Thoracic aorta (tissue), 2 donors: ENCODE results near the gene MMP8. TPM values are rescaled to one million over a fixed set of nuclear protein-coding genes. Genes with fewer than 3 reads are reported as not detected.

Experiments used
- ATAC-seq: fragments of 150-250 bp; one replicate; pipeline ENCODE4 v1.8.0; 2017; ENCODE audit warnings: low read depth; ENCODE audit not compliant: insufficient number of reproducible peaks, low FRiP score
- DNase-seq: peaks from one replicate; pipeline ENCODE4 v3.0.0-alpha.2; 2020; ENCODE audit warnings: low spot score
- H3K27ac ChIP-seq, 2 donors: fragments of 200-600 bp; sonication (generic); 1 replicate in 1 of 2; 2 replicates in 1 of 2; pipeline ENCODE4 v1.5.1; 2016; ENCODE audit warnings: mild to moderate bottlenecking in 2 of 2, moderate library complexity in 2 of 2
- H3K27me3 ChIP-seq: fragments of 200-600 bp; sonication (generic); replicated peaks from 2 replicates; pipeline ENCODE4 v1.6.0; 2016; ENCODE audit warnings: mild to moderate bottlenecking; ENCODE audit not compliant: insufficient read depth
- H3K36me3 ChIP-seq: fragments of 200-600 bp; sonication (generic); one replicate; pipeline ENCODE4 v1.5.1; 2016
- H3K4me1 ChIP-seq, 2 donors: fragments of 200-600 bp; sonication (generic); 1 replicate in 1 of 2; 2 replicates in 1 of 2; pipeline versions ENCODE4 v1.5.1 to v1.6.0; 2016; ENCODE audit warnings: low read depth in 2 of 2, mild to moderate bottlenecking in 1 of 2; ENCODE audit not compliant: control insufficient read depth in 1 of 2
- H3K4me3 ChIP-seq: fragments of 200-600 bp; sonication (generic); 2 replicates; pipeline ENCODE4 v1.5.1; 2016; ENCODE audit warnings: mild to moderate bottlenecking
- H3K9me3 ChIP-seq: fragments of 200-600 bp; sonication (generic); 2 replicates; pipeline ENCODE4 v1.5.1; 2016
- total RNA-seq, 2 donors: library from RNA; depleted of rRNA; stranded (reverse); fragments of >200 nt; gene quantifications; one replicate each; pipeline versions ENCODE4 v1.1.0 to v1.2.3, GENCODE V29; 2016
- TF ChIP-seq, protein P1 (sequence below): fragments of 200-600 bp; sonication (generic); IDR thresholded peaks from one replicate; pipeline ENCODE4 v1.5.1; 2019; ENCODE audit warnings: antibody characterized with exemption

Gene MMP8
- total RNA-seq, 2 donors from 2014 or later = not detected

DNA sequence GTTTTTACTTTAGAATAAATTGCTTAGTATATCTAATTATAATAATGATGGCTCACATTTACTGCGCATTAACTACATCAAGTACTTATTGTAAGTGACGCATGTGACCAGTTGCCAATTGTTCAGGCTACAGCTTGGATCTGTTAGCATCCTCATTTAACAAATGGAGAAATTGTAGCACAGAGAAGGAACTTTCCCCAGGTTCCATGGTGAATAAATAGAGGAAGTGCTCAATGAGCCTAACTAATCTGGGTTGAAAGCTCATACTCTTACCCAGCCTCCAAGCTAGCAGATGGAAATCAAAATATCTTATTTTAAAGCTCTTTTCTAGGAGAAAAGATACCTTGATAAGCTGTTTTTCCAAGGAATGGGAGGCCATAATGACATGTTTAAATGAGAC, 39.0 kb downstream of the MMP8 start:
- no peaks in the 10 kb centered on the region for H3K9me3 ChIP-seq
- DNase-seq (no peak), ATAC-seq (no peak)
- TF ChIP-seq, protein P1, sequence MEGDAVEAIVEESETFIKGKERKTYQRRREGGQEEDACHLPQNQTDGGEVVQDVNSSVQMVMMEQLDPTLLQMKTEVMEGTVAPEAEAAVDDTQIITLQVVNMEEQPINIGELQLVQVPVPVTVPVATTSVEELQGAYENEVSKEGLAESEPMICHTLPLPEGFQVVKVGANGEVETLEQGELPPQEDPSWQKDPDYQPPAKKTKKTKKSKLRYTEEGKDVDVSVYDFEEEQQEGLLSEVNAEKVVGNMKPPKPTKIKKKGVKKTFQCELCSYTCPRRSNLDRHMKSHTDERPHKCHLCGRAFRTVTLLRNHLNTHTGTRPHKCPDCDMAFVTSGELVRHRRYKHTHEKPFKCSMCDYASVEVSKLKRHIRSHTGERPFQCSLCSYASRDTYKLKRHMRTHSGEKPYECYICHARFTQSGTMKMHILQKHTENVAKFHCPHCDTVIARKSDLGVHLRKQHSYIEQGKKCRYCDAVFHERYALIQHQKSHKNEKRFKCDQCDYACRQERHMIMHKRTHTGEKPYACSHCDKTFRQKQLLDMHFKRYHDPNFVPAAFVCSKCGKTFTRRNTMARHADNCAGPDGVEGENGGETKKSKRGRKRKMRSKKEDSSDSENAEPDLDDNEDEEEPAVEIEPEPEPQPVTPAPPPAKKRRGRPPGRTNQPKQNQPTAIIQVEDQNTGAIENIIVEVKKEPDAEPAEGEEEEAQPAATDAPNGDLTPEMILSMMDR = no peak
- H3K27me3 ChIP-seq = no peaks in the 10 kb centered on the region
- H3K27ac ChIP-seq = no peak overlapping the region
- H3K4me3 ChIP-seq = no peak overlapping the region
- peaks cover 0 to 3% of the 10 kb centered on the region in 2 donors for H3K4me1 ChIP-seq
- H3K36me3 ChIP-seq = no peaks in the 10 kb centered on the region

DNA sequence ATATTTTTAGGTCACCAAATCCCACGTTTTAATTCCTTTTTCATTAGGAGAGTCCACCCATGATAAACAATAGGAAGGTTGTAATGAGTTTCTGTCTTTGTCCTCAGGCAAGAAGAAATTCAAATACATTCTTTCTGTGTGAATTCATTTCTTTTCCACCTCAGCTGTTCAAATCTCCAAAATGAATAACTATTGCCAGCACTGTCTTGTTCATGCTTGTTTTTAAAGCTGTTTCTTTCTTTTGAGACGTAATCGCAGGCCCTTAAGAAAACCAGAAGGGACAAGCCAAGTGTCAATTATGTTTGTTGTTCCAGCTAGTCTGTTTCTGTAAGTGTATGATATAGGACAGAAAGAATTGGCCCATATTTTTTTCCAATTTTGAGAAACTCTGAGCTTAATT, 39.4 kb downstream of the MMP8 start:
- H3K27me3 ChIP-seq = no peaks in the 10 kb centered on the region
- H3K27ac ChIP-seq = no peak overlapping the region
- ATAC-seq = no peak

DNA sequence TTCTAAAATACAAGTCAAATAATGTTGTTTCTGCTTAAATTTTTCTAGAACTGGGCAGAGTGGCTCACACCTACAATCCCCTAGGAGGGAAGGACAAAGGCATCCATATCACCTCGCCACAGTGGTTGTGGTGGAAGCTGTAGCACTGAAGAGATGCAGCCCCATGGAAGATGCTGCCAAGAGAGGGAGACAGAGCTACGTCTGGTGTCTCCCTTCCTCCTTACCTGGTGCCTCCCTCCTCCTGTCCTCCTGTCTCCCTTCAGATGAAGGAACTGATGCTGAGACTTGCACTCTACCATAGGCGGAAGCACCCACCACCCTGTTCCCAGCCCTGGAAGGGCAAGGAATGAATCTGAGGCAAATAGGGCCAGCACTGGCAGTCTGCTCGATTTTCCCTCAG, 41.5 kb downstream of the MMP8 start:
- DNase-seq = no peak
- H3K36me3 ChIP-seq = no peaks in the 10 kb centered on the region
- H3K9me3 ChIP-seq = no peaks in the 10 kb centered on the region
- TF ChIP-seq, protein P1 = no peak
- H3K27me3 ChIP-seq = no peaks in the 10 kb centered on the region
- no peak overlapping the region for H3K4me3 ChIP-seq
- H3K27ac ChIP-seq = no peak overlapping the region
- H3K4me1 ChIP-seq = peaks cover 0 to 3% of the 10 kb centered on the region in 2 donors
- ATAC-seq = no peak

More for the DNA sequence above, 39.4 kb downstream of the MMP8 start:
- no peak for DNase-seq
- H3K36me3 ChIP-seq = no peaks in the 10 kb centered on the region
- H3K4me3 ChIP-seq = no peak overlapping the region
- no peaks in the 10 kb centered on the region for H3K9me3 ChIP-seq
- TF ChIP-seq, protein P1 = no peak
- peaks cover 0 to 3% of the 10 kb centered on the region in 2 donors for H3K4me1 ChIP-seq

DNA sequence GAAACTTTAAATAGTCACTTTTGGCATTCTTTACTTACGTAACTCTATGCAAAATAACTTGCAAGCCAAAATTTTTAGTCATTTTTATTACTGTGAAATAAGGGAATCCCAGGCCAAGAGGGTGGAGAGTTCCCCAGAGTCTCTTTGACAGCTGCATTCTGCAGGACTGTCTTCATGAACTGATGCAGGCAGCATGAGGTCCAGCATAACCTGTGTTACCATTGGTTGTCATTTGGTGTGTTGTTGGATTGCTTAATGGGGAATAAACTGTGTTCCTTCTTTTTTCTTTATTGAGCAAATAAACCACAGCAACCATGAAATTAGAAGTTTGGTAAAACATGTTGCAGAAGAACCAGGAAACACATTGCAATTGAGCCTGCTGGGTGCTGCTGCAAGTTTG, 43.8 kb downstream of the MMP8 start:
- peaks cover 0 to 3% of the 10 kb centered on the region in 2 donors for H3K4me1 ChIP-seq
- DNase-seq (no peak), ATAC-seq (peak; percentile 42)

DNA sequence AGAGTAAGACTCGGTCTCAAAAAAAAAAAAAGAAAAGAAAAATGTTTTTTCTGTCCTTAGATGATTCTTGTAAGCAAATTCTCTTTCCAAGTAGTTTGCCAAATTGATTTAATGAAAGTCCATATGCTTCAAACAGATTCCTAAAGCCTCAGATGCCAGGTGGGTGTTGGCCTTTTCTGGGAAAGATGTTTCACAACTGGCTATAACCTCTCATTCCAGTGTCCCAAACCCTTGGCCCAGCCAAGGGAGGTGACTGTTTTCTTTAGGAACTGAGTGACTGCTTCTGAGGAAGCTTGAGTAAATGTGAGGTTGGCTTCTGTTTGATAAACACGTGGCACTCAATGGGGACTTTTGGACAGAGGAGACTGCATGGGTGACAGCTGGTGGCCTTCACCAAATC, 46.7 kb downstream of the MMP8 start:
- Histone ChIP-seq H3K9me3 (no peaks in the 10 kb centered on the region), H3K27ac (no peak overlapping the region), H3K4me3 (no peak overlapping the region), H3K4me1 (no peaks in the 10 kb centered on the region), H3K27me3 (no peaks in the 10 kb centered on the region), H3K36me3 (no peaks in the 10 kb centered on the region)
- TF ChIP-seq, protein P1 = no peak
- DNase-seq = no peak
- ATAC-seq = no peak

More for the DNA sequence above, 43.8 kb downstream of the MMP8 start:
- Histone ChIP-seq H3K4me3 (no peak overlapping the region), H3K9me3 (no peaks in the 10 kb centered on the region), H3K27me3 (no peaks in the 10 kb centered on the region), H3K27ac (no peak overlapping the region), H3K36me3 (no peaks in the 10 kb centered on the region)
- TF ChIP-seq, protein P1 = no peak
